VCaP (cell line): ENCODE results near the gene RPF1.

Experiments used
- H3K27ac ChIP-seq: fragments of 450-650 bp; 2 replicates; pipeline ENCODE4 v1.5.1; 2017
- TF ChIP-seq, protein P1 (sequence below): fragments of 450-650 bp; conservative IDR thresholded peaks from 2 replicates; pipeline ENCODE4 v1.5.1; 2017; ENCODE audit warnings: mild to moderate bottlenecking, moderate library complexity

Gene RPF1

DNA sequence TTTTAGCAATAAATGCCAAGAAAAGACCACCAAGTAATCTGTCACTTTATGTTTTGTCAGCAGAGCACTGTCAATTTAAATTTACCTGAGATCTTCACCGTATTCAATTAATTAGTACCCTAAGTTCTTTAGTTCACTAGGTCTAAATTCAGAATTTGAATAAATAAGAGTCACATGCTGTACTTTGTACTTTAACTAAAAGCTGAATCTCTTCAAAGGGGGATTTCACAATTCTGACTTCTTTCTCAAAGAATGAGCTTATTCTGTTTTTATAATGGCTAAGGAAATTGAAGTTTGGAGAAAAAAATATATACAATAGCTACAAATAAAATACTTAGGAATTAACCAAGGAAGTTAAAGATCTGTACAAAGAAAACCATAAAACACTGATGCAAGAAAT lies 29.4 kb downstream of the RPF1 start:
- H3K27ac ChIP-seq: no peak overlapping the region
- TF ChIP-seq, protein P1, sequence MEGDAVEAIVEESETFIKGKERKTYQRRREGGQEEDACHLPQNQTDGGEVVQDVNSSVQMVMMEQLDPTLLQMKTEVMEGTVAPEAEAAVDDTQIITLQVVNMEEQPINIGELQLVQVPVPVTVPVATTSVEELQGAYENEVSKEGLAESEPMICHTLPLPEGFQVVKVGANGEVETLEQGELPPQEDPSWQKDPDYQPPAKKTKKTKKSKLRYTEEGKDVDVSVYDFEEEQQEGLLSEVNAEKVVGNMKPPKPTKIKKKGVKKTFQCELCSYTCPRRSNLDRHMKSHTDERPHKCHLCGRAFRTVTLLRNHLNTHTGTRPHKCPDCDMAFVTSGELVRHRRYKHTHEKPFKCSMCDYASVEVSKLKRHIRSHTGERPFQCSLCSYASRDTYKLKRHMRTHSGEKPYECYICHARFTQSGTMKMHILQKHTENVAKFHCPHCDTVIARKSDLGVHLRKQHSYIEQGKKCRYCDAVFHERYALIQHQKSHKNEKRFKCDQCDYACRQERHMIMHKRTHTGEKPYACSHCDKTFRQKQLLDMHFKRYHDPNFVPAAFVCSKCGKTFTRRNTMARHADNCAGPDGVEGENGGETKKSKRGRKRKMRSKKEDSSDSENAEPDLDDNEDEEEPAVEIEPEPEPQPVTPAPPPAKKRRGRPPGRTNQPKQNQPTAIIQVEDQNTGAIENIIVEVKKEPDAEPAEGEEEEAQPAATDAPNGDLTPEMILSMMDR: no peak

DNA sequence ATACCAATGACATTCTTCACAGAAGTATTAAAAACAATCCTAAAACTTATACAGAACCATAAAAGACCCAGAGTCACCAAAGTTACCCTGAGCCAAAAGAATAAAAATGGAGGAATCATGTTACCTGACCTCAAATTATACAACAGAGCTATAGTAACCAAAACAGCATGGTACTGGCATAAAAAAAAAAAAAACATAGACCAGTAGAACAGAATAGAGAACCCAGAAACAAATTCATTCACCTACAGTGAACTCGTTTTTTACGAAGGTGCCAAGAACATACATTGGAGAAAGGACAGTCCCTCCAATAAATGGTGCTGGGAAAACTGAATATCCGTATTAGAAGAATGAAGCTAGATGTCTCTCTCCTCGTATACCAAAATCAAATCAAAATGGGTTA lies 30.0 kb downstream of the RPF1 start:
- TF ChIP-seq, protein P1: no peak
- H3K27ac ChIP-seq: no peak overlapping the region

DNA sequence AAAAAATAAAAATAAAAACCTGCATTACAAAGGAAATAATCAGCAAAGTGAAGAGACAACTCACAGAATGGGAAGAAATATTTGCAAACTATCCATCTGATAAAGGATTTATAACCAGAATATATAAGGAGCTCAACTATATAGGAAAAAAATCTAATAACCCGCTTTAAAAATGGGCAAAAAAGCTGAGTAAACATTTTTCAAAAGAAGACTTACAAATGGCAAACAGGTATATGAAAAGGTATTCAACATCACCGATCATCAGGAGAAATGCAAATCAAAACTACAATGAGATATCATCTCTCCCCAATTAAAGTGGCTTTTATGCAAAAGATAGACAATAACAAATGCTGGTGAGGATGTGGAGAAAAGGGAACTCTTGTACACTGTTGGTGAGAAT lies 31.1 kb downstream of the RPF1 start:
- no peak overlapping the region for H3K27ac ChIP-seq
- TF ChIP-seq, protein P1: no peak

DNA sequence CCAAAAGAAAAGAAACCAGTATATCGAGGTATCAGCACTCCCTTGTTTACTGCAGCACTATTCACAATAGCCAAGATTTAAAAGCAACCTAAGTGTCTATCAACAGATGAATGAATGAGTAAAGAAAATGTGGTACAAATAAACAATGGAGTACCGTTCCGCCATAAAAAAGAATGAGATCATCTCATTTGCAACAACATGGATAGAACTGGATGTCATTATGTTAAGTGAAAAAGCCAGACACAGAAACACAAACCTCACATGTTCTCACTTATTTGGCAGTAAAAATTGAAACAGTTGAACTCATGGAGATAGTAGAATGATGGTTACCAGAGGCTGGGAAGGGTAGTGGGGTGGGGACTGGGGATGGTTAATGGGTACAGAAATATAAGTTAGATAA lies 31.6 kb downstream of the RPF1 start:
- TF ChIP-seq, protein P1: no peak
- H3K27ac ChIP-seq: no peak overlapping the region

DNA sequence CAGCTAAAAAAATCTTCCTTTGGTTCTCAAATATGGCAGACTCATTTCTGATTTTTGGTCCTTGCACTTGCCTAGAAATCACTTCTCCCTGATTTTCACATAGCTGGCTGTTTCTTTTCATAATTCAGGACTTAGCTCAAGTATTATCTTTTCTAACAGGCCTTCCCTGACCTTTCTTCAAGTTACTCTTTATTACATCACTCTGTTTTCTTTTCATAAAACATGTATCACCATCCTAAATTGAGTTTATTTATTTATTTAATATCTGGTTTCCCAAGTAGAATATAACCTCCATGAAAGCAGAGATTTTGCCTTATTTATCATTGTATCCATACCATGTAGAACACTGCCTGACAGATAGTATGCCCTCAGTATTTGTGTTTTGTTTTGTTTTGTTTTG lies 45.5 kb downstream of the RPF1 start:
- TF ChIP-seq, protein P1: no peak
- no peak overlapping the region for H3K27ac ChIP-seq

DNA sequence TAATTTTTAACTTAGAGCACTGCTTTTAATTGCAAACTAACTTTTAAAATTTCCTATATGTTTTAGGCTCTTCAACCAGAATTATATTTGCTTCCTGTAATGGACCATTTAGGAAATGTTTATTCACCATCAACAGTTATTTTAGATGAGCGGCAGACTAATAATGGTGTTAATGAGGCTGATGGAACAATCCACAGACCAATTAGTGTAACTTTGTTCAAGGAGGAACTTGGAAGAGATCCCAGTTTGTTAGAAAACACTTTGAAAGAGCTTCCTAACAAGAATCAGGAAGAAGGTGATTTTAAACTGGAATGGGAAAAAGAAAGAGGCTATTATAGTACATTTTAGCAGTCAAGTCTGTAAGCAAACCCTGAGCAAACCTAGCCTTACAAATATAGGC lies 46.7 kb downstream of the RPF1 start:
- TF ChIP-seq, protein P1: no peak
- H3K27ac ChIP-seq: no peak overlapping the region

DNA sequence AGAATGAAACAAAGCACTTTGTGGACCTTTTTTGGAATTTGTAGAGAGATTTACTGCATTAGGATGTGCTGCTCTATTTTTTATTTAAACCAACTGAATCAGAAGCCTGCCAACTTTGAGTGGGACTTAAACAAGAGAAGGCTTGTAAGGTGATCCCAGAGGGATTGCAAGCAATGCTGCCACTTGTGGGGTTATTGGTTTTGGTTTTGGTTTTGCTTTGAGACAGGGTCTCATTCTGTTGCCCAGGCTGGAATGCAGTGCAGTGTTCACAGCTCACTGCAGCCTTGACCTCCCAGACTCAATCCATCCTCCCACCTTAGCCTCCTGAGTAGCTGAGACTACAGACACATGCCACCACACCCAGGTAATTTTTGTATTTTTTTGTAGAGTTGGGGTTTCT lies 59.5 kb downstream of the RPF1 start:
- TF ChIP-seq, protein P1: no peak
- H3K27ac ChIP-seq: no peak overlapping the region

DNA sequence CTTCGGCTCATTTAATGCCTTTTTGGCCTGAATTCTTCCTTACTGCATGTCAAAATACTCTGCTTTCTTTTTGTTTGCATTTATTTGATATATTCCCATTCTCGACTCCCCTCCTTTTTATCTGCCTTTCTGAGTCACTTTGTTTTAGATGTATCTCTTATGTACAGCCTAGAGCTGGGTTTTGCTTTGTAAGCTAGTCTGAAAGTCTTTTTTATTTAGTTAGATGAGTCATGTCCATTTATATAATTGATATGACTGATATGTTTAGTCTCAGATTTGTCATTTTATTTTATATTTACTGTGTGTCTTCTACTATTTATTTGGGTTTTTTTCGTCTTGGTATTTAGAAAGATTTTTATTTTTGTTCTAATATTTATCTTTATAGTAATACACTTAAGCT lies 60.9 kb downstream of the RPF1 start:
- TF ChIP-seq, protein P1: no peak
- H3K27ac ChIP-seq: peak overlapping the region; percentile 77; the same call in 1 of the 2 replicates
